ENCODE results near the gene SYS1.

DNA sequence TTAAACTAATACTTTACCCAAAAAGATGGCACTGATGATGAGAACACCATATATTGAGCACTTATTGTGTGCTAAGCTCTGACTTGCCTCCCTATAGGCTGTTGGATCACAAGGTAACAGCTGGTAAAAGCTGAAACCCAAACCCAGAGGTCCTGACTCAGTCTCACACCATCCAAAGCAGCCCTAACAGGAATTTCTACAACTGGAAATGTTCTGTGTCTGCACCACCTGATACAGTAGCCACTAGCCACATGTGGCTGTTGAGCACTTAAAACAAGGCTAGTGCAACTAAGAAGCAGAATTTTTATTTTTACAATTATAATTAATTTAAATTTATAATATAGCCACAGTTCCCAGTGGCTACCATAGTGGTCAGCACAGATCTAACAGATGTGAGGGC lies 39.2 kb upstream of the SYS1 start:
- TF ChIP-seq, protein P1, sequence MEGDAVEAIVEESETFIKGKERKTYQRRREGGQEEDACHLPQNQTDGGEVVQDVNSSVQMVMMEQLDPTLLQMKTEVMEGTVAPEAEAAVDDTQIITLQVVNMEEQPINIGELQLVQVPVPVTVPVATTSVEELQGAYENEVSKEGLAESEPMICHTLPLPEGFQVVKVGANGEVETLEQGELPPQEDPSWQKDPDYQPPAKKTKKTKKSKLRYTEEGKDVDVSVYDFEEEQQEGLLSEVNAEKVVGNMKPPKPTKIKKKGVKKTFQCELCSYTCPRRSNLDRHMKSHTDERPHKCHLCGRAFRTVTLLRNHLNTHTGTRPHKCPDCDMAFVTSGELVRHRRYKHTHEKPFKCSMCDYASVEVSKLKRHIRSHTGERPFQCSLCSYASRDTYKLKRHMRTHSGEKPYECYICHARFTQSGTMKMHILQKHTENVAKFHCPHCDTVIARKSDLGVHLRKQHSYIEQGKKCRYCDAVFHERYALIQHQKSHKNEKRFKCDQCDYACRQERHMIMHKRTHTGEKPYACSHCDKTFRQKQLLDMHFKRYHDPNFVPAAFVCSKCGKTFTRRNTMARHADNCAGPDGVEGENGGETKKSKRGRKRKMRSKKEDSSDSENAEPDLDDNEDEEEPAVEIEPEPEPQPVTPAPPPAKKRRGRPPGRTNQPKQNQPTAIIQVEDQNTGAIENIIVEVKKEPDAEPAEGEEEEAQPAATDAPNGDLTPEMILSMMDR (IDR thresholded peaks at IDR 0.05) = no peak
- TF ChIP-seq EZH2 (IDR thresholded peaks at IDR 0.05) = no peak
- TF ChIP-seq EZH2phosphoT487 (IDR thresholded peaks at IDR 0.05) = no peak
